NCI-H1092 treated with DMSO at 0.1 percent for 48 hours (cell line): Measurements from ENCODE around the gene ST6GAL1.
"Not testable (repeated sequence)": the region's sequence is repeated elsewhere in the genome, so short reads cannot be mapped to it uniquely, and the experiment has no call there.

Experiments used
- DNase-seq: peaks from one replicate; lab custom pipeline; 2025; lab: John Stamatoyannopoulos, UW

ST6GAL1 gene

DNA sequence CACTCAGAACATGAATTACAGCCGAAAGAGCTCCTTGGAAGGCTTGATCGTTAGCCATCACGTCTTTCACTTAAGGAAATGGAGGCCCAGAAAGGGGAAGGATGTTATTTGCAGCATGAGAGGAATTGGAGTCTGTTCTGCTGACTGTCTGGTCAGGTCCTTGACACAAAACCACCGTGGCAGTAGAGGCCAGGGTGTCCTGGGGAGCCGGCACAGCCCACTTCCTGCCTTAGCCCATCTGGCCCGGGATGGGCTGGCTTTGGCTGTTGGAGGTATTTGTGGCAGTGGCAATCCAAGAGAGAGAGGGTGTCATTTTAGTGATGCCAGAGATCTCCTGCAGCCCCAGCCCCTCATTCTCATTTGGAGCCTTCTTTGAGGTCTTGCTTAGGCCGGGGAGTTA is 37.4 kb downstream of the ST6GAL1 start:
- no peak for DNase-seq

DNA sequence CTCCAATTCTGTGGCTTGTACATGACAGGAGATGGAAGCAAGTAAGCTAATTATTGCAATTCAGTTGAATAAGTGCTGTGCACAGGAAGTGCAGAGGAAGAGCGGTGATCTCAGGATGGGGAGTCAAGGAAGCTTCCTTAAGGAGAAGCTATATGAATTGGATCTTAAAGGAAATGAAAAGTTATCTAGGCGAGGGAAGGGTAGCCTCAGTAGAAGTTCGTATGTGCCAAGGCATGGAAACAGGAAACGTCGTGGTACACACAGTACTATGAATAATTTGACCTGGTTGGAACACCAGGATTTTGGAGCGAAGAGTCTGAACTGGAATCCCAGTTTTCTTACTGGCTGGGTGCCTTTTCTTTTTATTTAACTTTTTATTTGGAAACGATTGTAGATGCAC is 39.3 kb downstream of the ST6GAL1 start:
- no peak for DNase-seq

DNA sequence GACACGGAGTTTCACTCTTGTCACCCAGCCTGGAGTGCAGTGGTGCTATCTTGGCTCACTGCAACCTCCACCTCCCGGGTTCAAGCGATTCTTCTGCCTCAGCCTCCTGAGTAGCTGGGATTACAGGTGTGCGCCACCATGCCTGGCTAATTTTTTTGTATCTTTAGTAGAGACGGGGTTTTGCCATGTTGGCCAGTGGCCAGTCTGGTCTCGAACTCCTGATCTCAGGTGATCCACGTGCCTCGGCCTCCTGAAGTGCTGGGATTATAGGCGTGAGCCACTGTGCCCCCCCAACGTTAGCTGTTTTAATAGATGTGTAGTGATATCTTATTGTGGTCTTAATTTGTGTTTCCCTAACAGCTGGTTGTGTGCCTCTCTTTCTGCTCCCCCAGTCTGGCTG is 40.8 kb downstream of the ST6GAL1 start:
- DNase-seq: not testable (repeated sequence)

DNA sequence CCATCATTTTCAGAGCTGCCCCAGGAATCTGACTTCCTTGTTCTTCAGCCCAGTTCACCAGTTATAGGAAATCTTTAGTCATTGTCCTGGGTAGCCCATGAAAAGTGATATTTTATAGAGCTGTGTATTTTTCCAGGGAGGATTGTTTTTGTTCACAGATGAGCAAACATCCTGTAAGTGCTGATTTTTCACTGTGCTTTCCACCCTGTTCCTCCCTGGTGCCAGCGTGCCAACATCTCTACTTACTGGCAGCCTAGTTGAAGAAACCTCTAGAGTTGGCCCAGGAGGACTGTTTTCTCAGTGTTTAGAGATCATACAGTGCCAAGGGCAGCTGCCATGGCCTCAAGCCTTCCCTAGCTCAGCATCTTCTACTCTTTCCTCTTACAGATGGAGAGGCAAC is 41.3 kb downstream of the ST6GAL1 start:
- DNase-seq: no peak

DNA sequence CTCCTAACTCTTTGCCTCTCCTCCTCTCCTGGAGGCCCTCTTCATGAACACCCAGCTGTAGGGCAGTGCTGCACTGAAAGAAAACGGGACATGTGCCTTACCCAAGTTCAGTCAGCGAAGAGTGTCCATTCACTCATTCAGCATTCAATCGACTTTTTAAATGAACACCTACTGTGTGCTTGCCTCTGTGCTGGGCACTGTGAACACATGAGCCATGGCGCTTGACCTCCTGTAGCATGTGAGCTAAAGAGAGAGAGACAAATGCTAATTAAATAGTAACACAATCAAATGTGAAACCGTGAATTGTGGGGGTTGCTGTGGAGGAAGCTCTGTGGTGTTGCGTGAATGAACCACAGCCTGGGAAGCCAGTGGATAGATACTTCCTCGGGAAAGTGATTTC is 43.4 kb downstream of the ST6GAL1 start:
- no peak for DNase-seq

DNA sequence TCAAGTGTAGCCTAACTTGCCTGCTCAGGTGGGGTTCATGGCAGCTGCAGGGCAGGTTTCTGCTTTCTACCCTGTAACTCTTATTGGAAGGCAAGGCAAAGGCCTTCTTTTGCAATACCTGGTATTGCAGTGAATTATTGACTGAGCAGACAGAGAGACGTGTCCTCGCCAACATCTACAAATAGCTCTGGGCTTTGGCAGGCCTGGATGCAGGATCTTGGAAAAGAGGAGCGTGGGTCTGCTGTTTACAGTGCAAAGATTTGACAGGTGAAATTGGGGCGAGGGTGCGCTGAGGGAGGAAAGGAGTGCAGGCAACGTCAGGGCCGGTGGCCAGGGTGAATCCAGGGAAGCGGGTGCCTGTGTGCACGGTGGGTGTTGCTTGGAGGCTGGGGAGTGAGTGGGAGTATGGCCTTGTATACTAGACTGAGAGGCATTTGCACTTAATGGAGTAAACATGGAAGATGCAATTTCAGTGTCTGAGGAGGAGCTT is 44.5 kb downstream of the ST6GAL1 start:
- DNase-seq: no peak

DNA sequence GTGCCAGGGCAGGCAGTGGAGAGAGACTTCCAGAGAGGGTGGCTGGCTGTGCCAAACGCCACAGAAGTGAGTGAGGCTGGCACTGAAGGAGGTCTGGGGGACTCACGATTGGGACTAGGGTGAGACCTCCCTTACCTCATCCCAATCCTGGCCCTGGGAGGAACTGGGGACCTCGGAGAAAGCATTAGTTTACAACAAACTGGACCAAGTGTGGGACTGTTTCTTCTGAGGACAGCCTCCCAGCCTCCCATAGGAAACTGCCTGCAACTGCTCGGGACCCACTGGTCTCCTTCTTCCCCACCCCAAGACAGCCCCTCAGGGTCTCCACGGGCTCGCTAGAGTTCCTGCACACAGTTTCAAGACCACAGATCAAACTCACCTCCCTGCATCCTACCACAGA is 45.4 kb downstream of the ST6GAL1 start:
- no peak for DNase-seq

DNA sequence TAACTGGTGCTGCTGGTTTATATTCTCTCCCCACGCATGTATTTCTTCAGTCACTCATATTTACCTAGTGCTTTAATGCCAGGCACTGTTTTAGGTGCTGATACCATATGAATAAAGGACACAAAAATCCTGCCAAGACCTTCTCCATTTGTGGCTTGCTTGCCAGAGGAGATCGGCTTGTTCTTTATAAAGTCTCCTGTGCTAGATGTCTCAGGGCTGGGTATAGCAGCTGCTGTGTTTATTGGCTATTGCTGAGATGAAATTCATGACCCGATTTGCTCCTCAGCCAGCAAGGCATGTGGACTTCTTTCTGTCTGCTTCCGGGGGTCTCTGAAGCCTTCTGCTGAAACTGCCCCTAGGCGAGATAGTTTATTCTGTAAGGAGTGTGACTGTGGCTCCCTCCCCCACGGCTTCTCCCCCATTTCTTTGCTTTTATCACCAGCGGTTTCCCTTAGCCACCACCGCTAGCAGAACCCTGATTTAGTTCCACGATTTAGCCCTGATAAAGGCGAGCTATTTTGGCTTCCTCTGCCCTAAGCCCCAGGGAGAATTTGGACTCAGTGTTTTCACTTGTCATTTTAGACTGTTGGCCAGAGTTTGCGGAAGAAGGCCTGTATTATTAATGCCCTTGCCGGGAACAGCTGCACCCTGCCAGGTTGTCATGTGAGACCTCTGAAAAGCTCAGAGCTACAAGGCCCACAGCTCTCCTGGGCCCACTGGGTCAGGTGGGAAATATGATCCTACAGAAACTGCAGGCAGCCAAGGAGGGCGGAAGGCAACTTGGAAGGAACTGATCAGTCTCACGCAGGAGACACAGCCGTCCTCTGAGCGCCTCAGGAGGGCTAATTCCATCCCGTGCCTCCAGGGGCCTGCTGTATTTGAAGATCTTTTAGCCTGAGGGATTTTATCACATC is 46.8 kb downstream of the ST6GAL1 start:
- DNase-seq: peak; percentile 87

DNA sequence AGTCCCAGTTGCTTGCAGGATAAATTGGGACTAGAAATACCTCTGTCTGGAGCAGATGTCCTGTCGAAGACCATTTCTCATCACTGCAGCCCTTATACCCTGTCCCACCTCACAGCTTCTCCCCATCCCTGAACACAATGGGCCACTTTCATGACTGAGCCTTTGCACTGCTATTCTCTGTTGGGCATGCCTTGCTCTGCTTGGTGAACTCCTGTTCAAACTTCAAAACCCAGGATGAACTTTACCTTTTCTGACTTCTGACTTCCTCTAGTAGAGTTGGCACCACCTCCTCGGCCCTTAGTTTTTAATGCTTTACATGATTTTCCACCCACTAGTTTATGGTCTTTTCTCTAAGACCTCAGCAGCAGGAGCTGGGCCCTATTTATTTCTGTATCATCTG is 48.4 kb downstream of the ST6GAL1 start:
- no peak for DNase-seq

DNA sequence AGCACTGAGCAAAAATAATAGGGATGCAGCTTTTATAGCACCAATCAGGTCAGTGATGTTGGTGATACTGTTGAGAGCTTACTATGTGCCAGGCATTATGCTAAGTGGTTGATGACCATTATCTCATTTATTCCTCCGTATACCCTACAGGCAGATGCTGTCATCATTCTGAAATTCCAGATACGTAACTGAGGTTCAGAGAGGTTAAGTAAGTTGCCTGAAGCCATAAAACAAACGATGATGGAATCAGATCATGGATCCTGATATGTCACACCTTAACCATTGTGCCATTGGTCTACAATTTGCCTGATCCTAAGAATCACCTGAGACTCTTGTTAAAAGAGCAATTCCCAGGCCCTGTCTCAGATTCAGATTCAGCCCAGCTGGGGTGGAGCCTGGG is 49.5 kb downstream of the ST6GAL1 start:
- DNase-seq: no peak

DNA sequence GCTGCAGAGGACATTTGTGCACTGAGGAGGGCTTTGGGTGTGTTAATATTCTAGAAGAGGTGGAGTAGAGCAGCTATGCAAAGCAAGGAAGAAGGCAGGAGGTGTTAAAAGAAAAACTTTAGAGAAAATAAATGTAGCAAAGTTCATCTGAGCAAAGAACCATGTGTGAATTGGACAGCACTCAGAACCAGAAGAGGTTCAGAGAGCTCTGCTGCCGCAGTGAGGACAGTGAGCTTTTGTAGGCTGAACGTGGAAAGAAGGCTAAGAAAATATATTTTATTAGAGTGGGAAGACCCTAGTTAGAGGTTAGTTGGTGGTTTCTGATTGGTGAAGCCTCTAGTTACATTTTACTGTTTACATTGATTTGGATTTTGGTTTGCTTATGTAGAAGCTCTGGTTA is 50.7 kb downstream of the ST6GAL1 start:
- DNase-seq: no peak

DNA sequence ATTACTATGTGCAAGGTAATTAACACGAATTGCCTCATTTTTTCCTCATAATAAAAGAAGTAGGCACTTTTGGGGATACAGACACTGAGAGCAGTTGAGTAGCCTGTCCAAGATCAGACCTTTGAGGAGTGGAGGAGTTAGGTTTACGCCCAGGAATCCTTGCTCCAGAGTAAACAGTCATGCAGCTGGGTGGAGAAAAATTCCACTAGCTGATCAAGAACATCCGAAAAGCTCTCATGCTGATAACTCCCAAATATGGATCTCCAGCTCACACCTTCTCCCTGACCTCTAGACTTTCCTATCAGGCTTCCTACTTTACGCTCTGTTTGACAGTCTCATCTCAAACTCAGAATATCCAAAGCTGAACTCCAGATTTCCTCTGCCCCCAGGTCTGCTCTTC is 53.3 kb downstream of the ST6GAL1 start:
- no peak for DNase-seq

DNA sequence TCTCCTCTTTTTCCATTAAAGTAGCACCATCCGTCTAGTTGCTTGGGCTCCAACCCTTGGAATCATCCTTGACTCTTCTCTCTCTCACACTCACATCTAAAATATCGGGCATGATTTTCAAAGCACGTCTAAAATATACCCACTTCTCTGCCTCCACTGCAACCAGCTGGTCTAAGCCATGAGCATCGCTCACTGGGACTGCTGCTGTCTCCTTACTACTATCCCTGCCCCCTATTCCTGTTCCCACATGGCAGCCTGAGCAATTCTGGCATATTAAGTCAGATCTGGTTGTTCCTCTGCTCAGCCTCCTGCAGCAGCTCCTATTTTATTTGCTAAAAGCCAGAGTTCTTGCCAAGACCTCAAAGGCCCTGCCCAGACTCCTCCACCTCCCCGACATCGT is 53.7 kb downstream of the ST6GAL1 start:
- no peak for DNase-seq

DNA sequence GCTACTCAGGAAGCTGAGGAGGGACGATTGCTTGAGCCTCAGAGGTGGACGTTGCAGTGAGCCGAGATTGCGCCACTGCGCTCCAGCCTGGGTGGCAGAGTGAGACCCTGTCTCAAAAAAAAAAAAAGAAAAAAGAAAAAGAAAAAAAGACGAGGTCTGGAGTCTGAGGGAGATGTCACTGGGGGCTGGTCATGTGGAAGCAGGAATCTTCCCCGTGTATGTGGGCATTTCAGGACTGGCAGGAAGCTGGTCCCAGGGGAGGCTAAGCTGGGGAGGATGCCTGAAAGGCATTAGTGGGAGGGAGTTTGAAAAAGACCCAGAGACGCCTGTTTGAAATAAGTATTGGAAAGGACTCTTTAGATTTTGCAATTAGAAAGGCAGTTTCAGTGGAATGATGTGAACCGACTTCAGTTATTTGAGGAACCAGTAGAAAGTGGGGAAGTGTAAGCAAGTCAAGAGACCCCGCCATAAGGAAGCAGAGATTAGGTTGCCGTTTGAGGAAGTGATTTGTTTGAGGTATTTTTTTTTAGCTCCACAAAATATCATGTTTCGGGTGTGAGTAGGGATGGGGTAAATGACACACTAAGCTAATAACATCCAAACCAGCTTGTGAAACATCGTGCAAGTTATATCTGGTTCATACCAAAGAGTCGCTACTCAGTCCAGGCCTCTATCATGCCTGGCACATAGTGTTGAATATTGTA is 55.5 kb downstream of the ST6GAL1 start:
- no peak for DNase-seq

DNA sequence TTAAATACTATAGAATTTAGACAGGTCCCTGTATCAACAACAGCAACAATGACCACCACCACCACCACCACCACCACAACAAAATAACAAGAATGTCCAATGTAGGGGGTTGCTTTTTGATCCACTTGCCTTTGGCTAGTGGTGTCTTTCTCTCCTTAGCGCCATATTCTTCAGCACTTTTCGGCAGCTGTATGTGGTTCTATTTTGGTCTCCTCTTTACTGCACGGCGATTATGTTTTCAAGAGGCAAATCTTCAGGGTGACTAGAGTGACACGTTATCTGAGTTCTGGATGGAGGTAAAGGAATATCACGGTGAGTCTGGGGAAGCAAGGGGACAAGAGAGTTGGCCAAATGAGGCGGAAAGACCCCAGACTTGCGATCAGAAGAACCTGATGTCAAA is 56.1 kb downstream of the ST6GAL1 start:
- DNase-seq: no peak

DNA sequence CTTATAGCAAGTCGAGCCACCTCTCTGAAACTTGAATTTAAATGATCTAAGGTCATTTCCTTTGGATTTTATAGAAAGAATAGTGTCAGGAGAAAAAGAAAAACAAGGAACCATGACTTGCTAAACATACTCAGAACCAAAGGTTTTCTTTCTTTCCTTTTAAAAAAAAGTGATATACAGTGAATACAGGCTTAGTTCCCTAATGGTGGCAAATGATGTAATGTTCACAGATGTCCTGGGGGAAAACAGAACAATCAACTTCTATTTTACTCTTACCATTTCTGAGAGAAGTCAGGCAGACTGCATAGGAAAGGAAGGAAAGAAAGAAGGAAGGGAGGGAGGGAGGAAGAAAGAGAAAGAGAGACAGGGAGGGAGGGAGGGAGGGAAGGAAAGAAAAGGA is 56.5 kb downstream of the ST6GAL1 start:
- no peak for DNase-seq

DNA sequence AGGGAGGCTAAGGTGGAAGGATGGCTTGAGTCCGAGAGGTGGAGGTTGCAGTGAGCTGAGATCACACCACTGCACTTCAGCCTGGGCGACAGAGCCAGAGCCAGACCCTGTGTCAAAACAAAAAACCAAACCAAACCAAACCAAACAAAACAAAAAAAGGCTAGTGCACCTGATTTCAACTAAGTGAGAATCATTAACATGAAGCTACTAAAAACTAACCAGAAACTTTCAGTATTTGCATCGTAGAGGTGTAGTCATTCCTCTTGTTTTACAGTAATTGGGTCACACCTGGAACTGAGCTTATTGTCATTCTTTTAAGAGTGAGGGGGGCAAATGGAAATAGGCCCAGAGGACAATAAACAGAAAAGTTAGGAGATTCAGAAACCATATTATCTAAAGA is 58.5 kb downstream of the ST6GAL1 start:
- DNase-seq: no peak

DNA sequence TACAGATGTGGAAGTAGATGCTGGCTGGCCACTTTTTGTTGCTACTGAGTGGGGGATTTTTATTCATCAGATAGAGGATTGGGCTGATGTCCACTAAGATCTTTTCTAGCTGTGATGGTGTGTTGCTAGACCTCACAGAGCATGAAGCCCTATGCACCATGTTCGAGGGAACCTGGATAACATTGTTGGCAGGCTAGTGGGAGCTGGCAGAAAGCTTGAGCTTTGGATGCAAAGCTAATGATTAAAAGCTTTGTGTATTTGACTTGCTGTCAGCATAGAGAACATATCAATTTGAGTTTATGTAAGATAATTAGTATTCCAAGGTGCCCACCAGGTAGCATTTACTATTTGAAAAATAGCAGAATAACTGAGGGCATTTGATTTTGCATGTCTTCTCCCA is 59.1 kb downstream of the ST6GAL1 start:
- no peak for DNase-seq

DNA sequence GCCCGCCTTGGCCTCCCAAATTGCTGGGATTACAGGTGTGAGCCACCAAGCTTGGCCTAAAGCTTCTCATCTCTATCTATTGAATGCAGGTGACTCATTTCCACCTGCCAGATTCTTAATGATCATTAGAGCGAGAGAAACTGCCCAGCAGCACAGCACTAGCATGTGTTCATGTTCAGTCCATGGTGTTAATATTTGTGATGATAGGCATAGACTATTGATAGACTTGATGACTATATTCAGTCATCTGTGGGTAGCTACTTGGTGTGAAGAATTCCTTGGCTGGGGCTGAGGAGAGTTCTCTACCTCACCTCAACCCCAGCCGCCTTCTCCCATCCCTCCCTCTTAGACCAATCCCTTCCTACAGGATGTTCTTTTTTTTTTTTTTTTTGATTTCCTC is 60.0 kb downstream of the ST6GAL1 start:
- no peak for DNase-seq

DNA sequence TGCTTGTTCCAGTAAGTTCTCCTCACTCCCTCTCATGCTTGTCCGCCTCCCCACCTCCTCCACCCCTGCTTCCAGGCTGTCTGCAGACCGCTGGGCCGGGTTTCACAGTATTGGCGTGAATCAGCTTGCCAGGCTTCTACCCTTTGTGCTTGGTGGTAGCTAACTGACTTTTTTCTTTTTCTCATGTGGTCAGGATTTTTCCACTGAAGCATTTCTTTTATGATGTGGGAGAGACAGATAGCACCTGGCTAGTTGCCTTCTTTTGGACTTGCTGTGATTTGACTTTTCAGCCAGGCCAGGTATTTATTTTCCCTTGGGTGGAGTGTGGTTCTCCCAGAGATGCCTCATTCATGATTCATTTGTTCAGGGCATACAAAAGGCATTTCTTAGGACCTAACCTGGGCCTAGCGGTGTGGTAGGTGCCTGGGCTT is 60.6 kb downstream of the ST6GAL1 start:
- no peak for DNase-seq

DNA sequence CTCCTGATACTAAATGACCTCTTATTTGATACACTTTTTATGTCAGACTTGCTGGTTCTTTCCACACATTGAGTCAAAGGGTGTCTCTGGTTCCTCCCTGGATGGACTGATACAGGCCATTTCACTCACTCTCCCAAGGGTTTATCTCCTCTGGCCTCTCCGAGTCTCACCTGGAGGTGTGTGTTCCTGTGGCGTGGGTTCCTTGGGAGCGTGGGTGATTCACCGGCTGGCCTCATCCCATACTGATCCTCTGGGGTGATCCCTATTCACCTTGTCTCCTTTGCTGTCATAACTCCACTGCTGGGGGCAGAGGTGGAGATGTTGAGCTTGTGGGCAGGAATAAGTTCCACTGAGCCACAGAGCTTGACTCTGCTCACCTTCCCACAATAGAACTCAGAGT is 61.1 kb downstream of the ST6GAL1 start:
- DNase-seq: no peak

DNA sequence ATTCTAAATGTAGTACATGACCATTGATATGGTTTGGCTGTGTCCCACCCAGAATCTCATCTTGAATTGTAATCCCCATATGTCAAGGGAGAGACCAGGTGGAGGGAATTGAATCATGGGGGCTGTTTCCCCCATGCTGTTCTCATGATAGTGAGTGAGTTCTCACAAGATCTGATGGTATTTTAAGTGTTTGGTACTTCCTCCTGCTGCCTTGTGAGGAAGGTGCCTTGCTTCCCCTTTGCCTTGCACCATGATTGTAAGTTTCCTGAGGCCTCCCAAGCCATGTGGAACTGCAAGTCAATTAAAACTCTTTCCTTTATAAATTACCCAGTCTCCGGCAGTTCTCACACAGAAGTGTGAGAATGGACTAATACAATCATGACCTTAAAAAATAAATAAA is 61.8 kb downstream of the ST6GAL1 start:
- not testable (repeated sequence) for DNase-seq

DNA sequence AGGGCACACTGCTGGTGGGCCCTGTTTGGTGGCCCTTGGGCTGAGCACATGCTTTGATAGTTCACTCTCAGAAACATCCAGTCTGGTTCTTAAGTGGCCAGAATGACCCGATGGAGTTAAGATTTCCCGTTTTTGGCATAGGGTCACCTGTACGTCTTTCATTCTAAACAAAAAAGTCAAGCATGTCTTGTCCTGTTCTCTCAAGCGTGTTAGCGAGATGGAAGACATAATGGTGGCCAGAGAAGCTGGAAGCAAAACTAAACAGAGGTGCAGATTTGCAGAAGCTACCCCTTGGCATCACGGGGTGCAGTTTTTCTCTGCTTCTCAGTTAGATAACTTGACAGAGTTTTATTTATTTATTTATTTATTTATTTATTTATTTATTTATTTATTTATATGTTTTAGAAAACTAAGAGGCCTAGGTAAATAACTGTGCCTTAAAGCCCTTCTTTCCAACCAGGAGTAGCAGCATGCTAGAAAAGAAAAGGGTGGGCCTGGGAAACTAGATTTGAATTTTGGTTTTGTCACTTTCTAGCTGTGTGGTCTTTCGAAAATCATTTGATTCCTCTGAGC is 63.0 kb downstream of the ST6GAL1 start:
- no peak for DNase-seq
